HG03575 (cell line): ENCODE results near the gene IQCE.
"Not testable (repeated sequence)": the region's sequence is repeated elsewhere in the genome, so short reads cannot be mapped to it uniquely, and the experiment has no call there.

Experiments used
- ATAC-seq: cut with Tn5 transposase; IDR thresholded peaks from one replicate; pipeline ENCODE4 v1.9.1; 2021; ENCODE audit not compliant: unreplicated experiment, insufficient number of reproducible peaks, low FRiP score; ENCODE audit errors: extremely low read depth

IQCE gene

DNA sequence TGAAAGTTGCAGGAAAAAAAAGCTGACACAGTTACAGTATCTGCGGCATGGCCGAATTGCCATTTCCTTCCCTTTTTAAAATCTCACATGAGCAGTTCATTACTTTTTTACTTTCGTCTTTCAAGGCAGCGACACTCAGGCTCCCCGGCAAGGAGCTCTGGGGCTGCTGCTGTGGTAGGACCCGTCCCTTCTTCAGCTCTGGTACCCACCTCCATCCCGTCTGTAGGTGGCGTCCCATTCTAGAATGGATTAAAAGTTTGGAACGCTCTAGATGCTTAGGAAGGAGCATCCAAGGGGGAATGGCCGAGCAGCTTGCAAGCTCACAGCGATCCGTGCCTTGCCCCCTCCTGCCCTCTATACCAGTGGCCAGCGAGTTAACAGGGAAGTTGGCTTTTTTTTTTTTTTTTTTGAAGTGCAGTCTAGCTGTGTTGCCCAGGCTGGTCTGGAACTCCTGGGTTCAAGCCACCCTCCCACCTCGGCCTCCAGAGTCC is 50.2 kb downstream of the IQCE start:
- ATAC-seq, result no peak

GRCh38 chr7:2609646-2610045 is 50.9 kb downstream of the IQCE start:
- ATAC-seq, result not testable (repeated sequence)

DNA sequence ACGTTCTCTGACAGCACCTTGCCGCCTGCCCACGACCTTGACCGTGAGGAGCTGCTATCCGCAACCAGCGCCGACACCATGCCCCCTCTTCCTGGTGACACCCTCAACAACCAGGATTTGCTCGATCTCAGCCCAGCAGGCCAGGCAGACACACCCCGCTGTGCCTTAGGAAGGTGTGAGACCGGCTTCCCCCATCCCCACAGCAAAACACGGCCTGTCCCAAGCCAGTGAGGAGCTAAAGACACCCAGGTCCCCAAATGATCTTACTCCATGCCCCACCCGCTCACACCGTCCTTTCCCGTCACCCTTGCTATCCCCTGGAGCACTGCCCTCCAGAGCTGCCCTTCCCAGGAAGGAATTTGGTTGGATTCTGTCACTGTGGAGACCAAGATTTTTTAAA is 51.7 kb downstream of the IQCE start:
- no peak for ATAC-seq

- no peak for ATAC-seq
These were observed 52.1 kb downstream of the IQCE start for GRCh38 chr7:2610898-2611297.

DNA sequence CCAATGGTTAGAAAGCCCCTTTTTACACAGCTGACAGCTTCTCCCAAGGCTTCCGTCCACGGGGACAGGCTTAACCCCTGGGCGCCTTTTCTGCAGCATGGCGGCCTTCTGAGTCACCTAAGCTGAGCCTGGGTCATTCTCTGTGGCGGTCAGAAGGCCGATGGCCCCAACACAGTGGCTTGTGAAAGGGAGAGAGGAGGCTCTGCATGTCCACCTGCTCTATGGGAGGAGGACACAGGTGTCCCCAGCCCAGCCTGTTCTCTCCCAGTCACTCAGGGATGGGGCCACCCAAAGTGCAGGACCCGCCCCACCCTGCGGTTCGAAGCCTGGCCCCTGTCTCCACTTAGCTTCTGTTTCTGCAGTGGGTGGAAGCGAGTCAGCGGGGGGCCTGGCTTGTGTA is 52.6 kb downstream of the IQCE start:
- no peak for ATAC-seq

GRCh38 chr7:2611922-2612321 is 53.1 kb downstream of the IQCE start:
- ATAC-seq, result no peak

DNA sequence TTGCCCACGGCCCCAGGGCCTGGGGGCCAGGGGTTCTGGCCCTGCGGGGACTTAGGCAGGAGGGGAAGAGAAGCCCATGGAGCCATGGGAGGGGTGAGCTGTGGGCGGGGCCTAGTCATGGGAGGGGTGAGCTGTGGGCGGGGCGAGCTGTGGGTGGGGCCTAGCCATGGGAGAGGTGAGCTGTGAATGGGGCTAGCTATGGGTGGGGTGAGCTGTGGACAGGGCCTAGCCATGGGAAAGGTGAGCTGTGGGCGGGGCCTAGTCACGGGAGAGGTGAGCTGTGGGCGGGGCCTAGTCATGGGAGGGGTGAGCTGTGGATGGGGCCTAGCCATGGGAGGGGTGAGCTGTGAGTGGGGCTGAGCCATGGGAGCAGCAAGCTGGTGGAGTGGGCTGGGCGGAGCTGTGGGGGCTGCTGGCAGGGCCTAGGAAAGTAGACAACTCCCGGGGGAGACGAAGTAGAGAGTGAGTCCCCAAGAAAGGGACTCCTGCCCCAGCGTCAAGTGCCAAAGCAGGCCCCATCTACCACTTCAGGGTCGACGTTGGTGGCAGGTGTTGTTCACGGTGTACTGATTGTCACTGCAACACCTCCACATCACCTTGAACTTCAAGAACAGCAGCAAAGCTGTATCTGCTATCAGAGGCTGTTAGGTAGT is 53.8 kb downstream of the IQCE start:
- ATAC-seq, result no peak

GRCh38 chr7:2613098-2613930 is 54.5 kb downstream of the IQCE start:
- ATAC-seq, result no peak

DNA sequence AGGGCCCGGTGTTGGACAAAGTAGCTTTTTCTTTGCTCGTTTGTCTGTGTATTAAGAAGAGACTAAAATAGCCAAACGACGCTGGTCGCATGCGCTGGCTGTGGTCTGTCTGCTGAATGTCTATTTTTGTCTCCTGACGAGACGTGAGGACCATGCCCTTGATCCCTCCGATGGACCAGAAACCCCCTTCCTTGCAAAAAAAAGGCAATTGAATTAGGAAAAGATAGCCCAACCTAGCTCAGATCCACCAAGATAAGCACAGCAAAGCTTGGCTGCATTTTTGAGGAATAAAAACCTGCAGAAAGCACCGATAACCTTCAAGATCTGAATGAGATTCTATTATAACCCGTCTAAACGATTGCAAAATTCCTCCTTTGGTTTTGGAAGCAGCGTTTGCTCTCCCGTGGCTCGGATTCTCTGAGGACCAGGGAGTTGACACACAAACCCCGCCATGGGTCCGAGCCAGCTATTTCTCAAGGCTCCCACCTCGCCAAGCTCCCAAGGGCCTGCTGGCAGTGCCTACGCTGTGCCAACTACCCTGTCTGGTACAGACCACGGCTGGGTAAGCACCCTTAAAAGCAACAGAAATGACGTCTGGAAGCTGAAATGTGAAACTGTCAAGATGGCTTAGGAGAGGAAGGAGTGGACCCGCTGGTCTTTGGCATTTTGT is 55.3 kb downstream of the IQCE start:
- no peak for ATAC-seq

GRCh38 chr7:2614631-2615330 is 56.0 kb downstream of the IQCE start:
- no peak for ATAC-seq

DNA sequence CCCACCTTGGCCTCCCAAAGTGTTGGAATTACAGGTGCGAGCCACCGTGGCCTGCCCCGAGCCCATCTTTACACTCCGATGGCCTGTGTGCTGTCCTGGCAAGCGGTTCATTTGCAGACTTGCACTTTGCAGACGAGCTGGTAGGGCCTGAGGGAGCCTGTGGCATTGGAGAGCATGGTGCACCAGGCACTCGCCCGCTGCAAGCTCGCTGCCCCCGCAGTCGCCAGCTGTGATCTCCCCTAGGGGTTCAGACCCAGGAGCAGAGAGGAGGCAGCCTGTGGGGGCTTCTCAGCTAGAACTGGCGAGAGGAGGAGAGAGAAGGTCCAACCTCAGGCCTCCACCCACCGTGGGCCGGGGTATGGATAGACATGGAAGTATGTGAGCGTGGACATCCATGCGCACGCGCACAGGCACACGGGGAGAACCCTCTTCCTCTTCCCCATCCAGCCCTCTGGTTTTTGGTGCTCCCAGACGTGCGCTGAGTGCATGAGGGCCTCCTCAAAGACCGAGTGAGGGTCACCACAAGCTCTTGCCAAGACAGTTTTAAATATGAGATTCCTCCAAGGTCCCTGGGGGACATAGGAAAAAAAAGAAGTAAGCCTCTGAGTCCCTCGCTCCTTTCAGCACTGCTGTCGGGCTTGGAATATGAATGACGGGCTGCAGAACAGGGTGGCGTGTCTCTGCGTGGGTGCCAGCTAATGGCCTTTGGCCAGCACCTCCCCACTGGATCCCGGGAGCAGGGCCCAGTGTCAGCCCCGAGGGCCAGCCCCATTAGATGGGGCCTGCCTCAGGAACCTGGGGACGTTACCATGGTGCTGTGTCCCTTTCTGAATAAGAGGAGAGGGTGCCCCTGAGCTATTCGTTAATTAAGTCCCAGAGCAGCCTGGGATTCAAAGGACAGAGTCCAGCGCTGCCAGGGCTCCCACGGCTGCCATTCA is 57.9 kb downstream of the IQCE start:
- no peak for ATAC-seq

- ATAC-seq, result no peak
These were observed 58.6 kb downstream of the IQCE start for GRCh38 chr7:2617325-2617905.

DNA sequence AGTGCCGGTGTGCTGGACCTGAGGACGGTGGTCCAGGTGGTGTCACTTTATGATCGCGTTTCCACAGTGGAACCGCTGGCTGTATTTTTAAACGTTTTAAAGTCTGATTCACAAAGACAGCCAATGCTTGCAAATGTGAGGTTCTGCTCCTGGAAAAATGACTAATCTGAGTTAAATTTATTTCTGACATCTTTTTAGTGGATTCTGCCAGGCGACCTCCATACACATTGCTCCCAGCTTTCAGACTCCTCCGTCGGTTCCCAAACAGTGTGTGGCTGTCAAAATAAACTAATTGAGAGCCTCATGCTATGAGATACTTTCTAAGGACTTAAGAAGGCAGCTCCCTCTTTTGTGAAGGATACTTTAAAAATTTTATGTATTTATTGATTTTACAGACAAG is 60.3 kb downstream of the IQCE start:
- no peak for ATAC-seq

DNA sequence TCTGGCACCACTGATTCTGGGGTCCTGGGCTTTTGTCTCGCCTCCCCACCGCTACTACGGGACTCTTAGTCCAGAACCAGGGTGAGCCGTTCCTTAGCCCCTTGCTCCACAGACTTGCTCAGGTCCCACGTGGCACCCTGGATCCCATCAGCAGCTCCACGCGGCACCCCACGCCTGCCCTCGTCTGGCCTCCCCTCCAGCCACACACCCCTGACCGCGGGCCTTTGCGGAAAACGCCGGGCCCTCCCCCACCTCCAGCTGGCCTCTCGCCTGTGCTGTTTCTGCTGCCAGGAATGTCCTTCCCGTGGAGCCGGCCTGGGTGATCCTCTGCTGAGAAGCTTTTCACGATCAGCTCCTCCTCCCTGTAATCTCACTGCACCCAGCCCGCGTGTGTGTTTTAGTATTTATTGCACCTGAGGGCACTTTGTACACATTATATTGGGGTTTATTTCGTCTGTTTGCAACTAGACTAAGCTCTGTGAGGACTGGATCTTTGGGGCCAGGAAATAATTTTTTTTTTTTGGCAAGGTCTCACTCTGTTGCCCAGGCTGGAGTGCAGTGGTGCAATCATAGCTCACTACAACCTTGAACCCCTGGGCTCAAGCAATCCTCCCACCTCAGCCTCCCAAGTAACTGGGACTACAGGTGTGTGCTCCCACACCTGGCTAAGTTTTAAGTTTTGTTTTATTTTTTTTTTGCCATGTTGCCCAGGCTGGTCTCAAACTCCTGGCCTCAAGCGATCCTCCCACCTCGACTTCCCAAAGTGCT is 62.5 kb downstream of the IQCE start:
- no peak for ATAC-seq

GRCh38 chr7:2621948-2622640 is 63.3 kb downstream of the IQCE start:
- no peak for ATAC-seq

- ATAC-seq, result no peak
These were observed 64.3 kb downstream of the IQCE start for GRCh38 chr7:2622869-2623697.
